Trophoblast cell (in vitro differentiated cells and primary cell): ENCODE data around the gene FCRL6.

Source experiments
- DNase-seq, 2 donors: peaks; one replicate each; pipeline ENCODE4 v3.0.0-alpha.2; 2016
- H2AFZ ChIP-seq: 2 replicates; pipeline ENCODE4 v1.6.1; 2013; ENCODE audit warnings: low read length, moderate library complexity, mild to moderate bottlenecking; ENCODE audit not compliant: insufficient read depth, poor library complexity
- H2AK5ac ChIP-seq: 2 replicates; pipeline ENCODE4 v1.6.1; 2013; ENCODE audit warnings: mild to moderate bottlenecking, low read length
- H2BK120ac ChIP-seq: 2 replicates; pipeline ENCODE4 v1.6.1; 2013; ENCODE audit warnings: low read length, mild to moderate bottlenecking, moderate library complexity; ENCODE audit not compliant: insufficient read depth, poor library complexity
- H2BK12ac ChIP-seq: 2 replicates; pipeline ENCODE4 v1.6.1; 2013; ENCODE audit warnings: mild to moderate bottlenecking, low read length, moderate library complexity
- H2BK5ac ChIP-seq: 2 replicates; pipeline ENCODE4 v1.6.1; 2013; ENCODE audit warnings: low read length, low read depth, moderate library complexity, mild to moderate bottlenecking; ENCODE audit not compliant: poor library complexity
- H3K14ac ChIP-seq: 2 replicates; pipeline ENCODE4 v1.6.1; 2013; ENCODE audit warnings: mild to moderate bottlenecking, low read length
- H3K18ac ChIP-seq: 2 replicates; pipeline ENCODE4 v1.6.1; 2013; ENCODE audit warnings: mild to moderate bottlenecking, low read length
- H3K23ac ChIP-seq: 2 replicates; pipeline ENCODE4 v1.6.1; 2013; ENCODE audit warnings: low read length
- H3K27ac ChIP-seq: 2 replicates; pipeline ENCODE4 v1.5.1; 2013; ENCODE audit warnings: low read depth, mild to moderate bottlenecking, inconsistent platforms, low read length, moderate library complexity
- H3K27me3 ChIP-seq: 2 replicates; pipeline ENCODE4 v1.6.1; 2013; ENCODE audit warnings: inconsistent platforms, mild to moderate bottlenecking, low read length, moderate library complexity; ENCODE audit not compliant: insufficient read depth
- H3K36me3 ChIP-seq, 2 experiments: 1 replicate in 1 of 2; 2 replicates in 1 of 2; pipeline ENCODE4 v1.6.1; 2013; ENCODE audit warnings: low read length in 2 of 2, mild to moderate bottlenecking in 2 of 2, moderate library complexity in 1 of 2; ENCODE audit not compliant: insufficient read depth in 2 of 2, control insufficient read depth in 1 of 2
- H3K4ac ChIP-seq: 2 replicates; pipeline ENCODE4 v1.6.1; 2013; ENCODE audit warnings: low read depth, mild to moderate bottlenecking, low read length, moderate library complexity
- H3K4me1 ChIP-seq, 2 experiments: 1 replicate in 1 of 2; 2 replicates in 1 of 2; pipeline ENCODE4 v1.6.1; 2013; ENCODE audit warnings: low read length in 2 of 2, mild to moderate bottlenecking in 2 of 2, moderate library complexity in 1 of 2; ENCODE audit not compliant: insufficient read depth in 2 of 2, control insufficient read depth in 1 of 2
- H3K4me2 ChIP-seq: 2 replicates; pipeline ENCODE4 v1.6.1; 2013; ENCODE audit warnings: inconsistent platforms, mild to moderate bottlenecking, low read length, moderate library complexity
- H3K4me3 ChIP-seq: 2 replicates; pipeline ENCODE4 v1.5.1; 2013; ENCODE audit warnings: mild to moderate bottlenecking, low read depth, low read length, inconsistent platforms
- H3K79me1 ChIP-seq: one replicate; pipeline ENCODE4 v1.6.1; 2013; ENCODE audit warnings: low read length
- H3K79me2 ChIP-seq: 2 replicates; pipeline ENCODE4 v1.6.1; 2013; ENCODE audit warnings: low read length, mild to moderate bottlenecking; ENCODE audit not compliant: control insufficient read depth, insufficient read depth, poor library complexity
- H3K9ac ChIP-seq: 2 replicates; pipeline ENCODE4 v1.6.1; 2013; ENCODE audit warnings: mild to moderate bottlenecking, low read length
- H3K9me3 ChIP-seq: 2 replicates; pipeline ENCODE4 v1.6.1; 2013; ENCODE audit warnings: low read depth, mild to moderate bottlenecking, control low read depth, inconsistent platforms, low read length; ENCODE audit not compliant: insufficient read depth
- H4K12ac ChIP-seq: 2 replicates; pipeline ENCODE4 v1.6.1; 2013; ENCODE audit warnings: low read depth, mild to moderate bottlenecking, low read length, moderate library complexity
- H4K8ac ChIP-seq: 2 replicates; pipeline ENCODE4 v1.6.1; 2013; ENCODE audit warnings: low read depth, mild to moderate bottlenecking, low read length, moderate library complexity
- H4K91ac ChIP-seq: one replicate; pipeline ENCODE4 v1.6.1; 2013; ENCODE audit warnings: low read depth, mild to moderate bottlenecking, low read length, moderate library complexity
- WGBS: extraction: QIAGEN DNeasy Blood & Tissue Kit; methylation state at CpG from one replicate; pipeline ENCODE4 v1.1.7; 2013; ENCODE audit warnings: missing lambda C conversion rate; ENCODE audit not compliant: insufficient read length, insufficient coverage; ENCODE audit errors: extremely low coverage; 5-methylcytosine and 5-hydroxymethylcytosine counted together

FCRL6 gene

DNA sequence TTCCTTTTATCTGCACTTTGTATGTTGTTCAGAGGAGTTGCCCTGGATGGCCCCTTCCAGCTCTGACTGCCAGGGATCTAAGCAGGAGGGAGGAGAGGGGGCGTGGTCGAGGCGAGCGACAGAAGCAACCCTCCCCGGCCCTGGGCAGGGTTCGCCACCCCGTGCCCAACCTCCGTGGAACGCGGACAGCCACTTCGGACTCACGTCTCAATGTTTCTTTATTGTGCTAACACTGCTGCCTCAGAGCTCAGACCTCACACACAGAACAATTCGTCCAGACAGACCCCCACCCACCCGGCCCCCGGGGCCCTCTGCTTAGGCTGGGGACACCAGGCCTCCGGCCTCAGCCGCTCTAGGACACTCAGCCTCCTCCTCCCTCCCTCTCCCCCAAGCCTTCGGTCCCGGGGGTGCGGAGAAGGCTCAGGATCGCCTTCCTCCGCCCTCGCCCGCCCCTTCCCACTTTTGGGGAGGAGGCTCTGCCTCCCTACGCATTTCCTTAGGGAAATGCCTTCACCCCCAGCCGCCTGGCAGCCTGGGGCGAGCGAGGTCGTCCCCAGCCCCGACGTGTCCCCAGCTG is 52.0 kb downstream of the FCRL6 start:
- Histone ChIP-seq H3K79me1 (no peaks in the 10 kb centered on the region), H4K12ac (no peak overlapping the region), H3K9ac (no peak overlapping the region), H4K8ac (no peak overlapping the region), H3K18ac (no peak overlapping the region), H3K23ac (no peak overlapping the region), H3K4me1 (peaks cover 8 to 9% of the 10 kb centered on the region in 2 experiments), H3K27ac (no peak overlapping the region), H3K4ac (no peak overlapping the region), H3K27me3 (peaks cover 20% of the 10 kb centered on the region), H2BK5ac (no peak overlapping the region), H2BK120ac (no peak overlapping the region), H3K36me3 (no peaks in the 10 kb centered on the region), H2AK5ac (no peak overlapping the region), H2BK12ac (no peak overlapping the region), H3K4me3 (peak overlapping the region; percentile 67), H3K9me3 (peaks cover 5% of the 10 kb centered on the region), H3K79me2 (no peaks in the 10 kb centered on the region), H4K91ac (no peak overlapping the region), H3K4me2 (peak overlapping the region; percentile 83), H3K14ac (no peak overlapping the region), H2AFZ (peak overlapping the region; percentile 55)
- no CpG with 5 or more reads among the region's 31 CpGs for WGBS
- DNase-seq = no peak

DNA sequence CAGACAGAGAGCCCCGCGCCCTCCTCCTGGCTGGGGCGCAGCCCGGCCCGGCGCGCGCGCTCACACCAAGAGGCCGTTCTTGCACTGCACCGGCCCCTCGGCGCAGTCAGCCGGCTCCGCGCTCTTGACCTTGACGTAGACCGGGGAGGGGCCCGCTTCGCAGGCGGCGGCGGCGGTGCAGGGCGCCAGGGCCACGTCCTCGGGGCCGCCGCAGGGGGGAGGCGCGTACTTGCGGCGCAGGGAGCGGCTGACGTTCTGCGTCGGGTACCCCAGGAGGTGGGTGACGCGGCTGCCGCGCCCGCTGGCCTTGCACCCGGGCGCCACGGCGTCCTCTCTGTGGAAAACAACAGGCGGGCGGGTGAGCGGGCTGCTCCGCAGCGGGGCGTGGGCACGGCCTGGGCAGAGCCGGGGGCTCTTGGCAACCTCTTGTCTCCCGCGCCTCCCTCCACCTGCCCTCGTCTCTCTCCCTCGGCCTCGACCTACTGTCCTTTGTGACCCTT is 52.6 kb downstream of the FCRL6 start:
- WGBS = no CpG with 5 or more reads among the region's 59 CpGs

DNA sequence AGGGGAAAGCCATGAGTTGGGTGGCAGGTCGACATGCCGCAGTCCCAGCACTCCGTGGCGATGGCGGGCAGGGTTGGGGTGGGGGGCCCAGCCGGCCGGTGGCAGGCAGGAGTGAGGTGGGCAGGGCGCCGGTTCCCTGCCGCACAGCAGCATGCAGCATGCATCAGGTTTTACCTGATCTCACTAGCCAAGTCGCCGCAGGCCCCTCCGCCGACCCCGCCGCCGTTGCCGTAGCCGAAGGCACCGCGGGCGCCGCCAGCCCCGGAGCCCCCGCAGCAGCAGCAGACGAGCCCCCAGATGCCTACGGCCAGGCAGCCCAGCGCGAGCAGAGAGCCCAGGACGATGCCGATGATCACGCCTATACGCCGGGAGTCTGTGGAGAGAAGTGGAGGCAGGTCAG is 53.5 kb downstream of the FCRL6 start:
- H3K14ac ChIP-seq = no peak overlapping the region
- no peak overlapping the region for H3K4me3 ChIP-seq
- no peak overlapping the region for H3K4me2 ChIP-seq
- H3K4me1 ChIP-seq = peaks cover 8 to 9% of the 10 kb centered on the region in 2 experiments
- no peak overlapping the region for H3K4ac ChIP-seq
- no peaks in the 10 kb centered on the region for H3K79me1 ChIP-seq
- no peak overlapping the region for H2BK120ac ChIP-seq
- no peak overlapping the region for H2AFZ ChIP-seq
- H4K91ac ChIP-seq = no peak overlapping the region
- no peak for DNase-seq
- H3K18ac ChIP-seq = no peak overlapping the region
- H2BK5ac ChIP-seq = no peak overlapping the region
- peaks cover 5% of the 10 kb centered on the region for H3K9me3 ChIP-seq
- H3K23ac ChIP-seq = no peak overlapping the region
- no peaks in the 10 kb centered on the region for H3K36me3 ChIP-seq
- no peak overlapping the region for H2AK5ac ChIP-seq
- H3K27me3 ChIP-seq = peaks cover 20% of the 10 kb centered on the region
- H2BK12ac ChIP-seq = no peak overlapping the region
- no peak overlapping the region for H3K27ac ChIP-seq
- no peak overlapping the region for H3K9ac ChIP-seq
- WGBS = no CpG with 5 or more reads among the region's 34 CpGs
- no peak overlapping the region for H4K12ac ChIP-seq
- H3K79me2 ChIP-seq = no peaks in the 10 kb centered on the region
- no peak overlapping the region for H4K8ac ChIP-seq

More for the DNA sequence above, 52.6 kb downstream of the FCRL6 start:
- no peaks in the 10 kb centered on the region for H3K36me3 ChIP-seq
- no peak overlapping the region for H3K18ac ChIP-seq
- H2AFZ ChIP-seq = peak overlapping the region; percentile 27
- no peaks in the 10 kb centered on the region for H3K79me1 ChIP-seq
- H3K27ac ChIP-seq = no peak overlapping the region
- H4K8ac ChIP-seq = no peak overlapping the region
- H3K14ac ChIP-seq = no peak overlapping the region
- no peak overlapping the region for H4K91ac ChIP-seq
- H3K4me1 ChIP-seq = peaks cover 8 to 9% of the 10 kb centered on the region in 2 experiments
- H3K4ac ChIP-seq = no peak overlapping the region
- H2BK120ac ChIP-seq = no peak overlapping the region
- H2BK5ac ChIP-seq = no peak overlapping the region
- peaks cover 5% of the 10 kb centered on the region for H3K9me3 ChIP-seq
- no peak overlapping the region for H3K9ac ChIP-seq
- no peak overlapping the region for H2AK5ac ChIP-seq
- no peaks in the 10 kb centered on the region for H3K79me2 ChIP-seq
- peaks cover 20% of the 10 kb centered on the region for H3K27me3 ChIP-seq
- no peak overlapping the region for H4K12ac ChIP-seq
- no peak overlapping the region for H3K23ac ChIP-seq
- DNase-seq = peak; percentile 52 to 64
- peak overlapping the region; percentile 83 for H3K4me2 ChIP-seq
- H2BK12ac ChIP-seq = no peak overlapping the region
- H3K4me3 ChIP-seq = peak overlapping the region; percentile 67

DNA sequence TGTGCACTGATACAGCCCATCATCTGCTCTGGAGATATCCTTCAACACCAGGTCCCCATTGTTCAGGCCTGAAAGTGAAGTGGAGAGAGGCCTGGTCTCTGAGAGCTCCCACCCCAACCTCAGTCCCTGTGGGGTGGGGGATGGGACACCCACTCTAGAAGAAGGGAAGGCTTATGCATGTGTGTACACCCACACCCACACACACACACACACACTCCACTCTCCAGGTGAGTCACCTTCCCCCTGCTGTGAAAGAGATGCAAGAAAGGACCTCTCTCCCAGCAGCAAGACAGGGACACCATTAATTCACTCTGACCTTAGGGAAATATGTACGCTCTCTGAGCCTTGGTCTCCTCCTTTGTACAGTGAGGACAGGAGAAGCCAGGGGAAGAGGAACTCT is 54.4 kb downstream of the FCRL6 start:
- no peak overlapping the region for H3K4ac ChIP-seq
- H3K79me1 ChIP-seq = no peaks in the 10 kb centered on the region
- no peaks in the 10 kb centered on the region for H3K79me2 ChIP-seq
- no peak overlapping the region for H3K4me3 ChIP-seq
- DNase-seq = no peak
- no peak overlapping the region for H2BK12ac ChIP-seq
- peaks cover 8 to 9% of the 10 kb centered on the region in 2 experiments for H3K4me1 ChIP-seq
- H3K27me3 ChIP-seq = peaks cover 20% of the 10 kb centered on the region
- H3K9ac ChIP-seq = no peak overlapping the region
- H3K27ac ChIP-seq = no peak overlapping the region
- H2AFZ ChIP-seq = no peak overlapping the region
- WGBS = no CpG with 5 or more reads among the region's 1 CpG
- no peak overlapping the region for H4K12ac ChIP-seq
- no peak overlapping the region for H4K91ac ChIP-seq
- H2BK120ac ChIP-seq = no peak overlapping the region
- H3K23ac ChIP-seq = no peak overlapping the region
- H3K4me2 ChIP-seq = no peak overlapping the region
- no peak overlapping the region for H2BK5ac ChIP-seq
- no peak overlapping the region for H3K18ac ChIP-seq
- H4K8ac ChIP-seq = no peak overlapping the region
- H3K9me3 ChIP-seq = peaks cover 5% of the 10 kb centered on the region
- H3K36me3 ChIP-seq = no peaks in the 10 kb centered on the region
- H2AK5ac ChIP-seq = no peak overlapping the region
- no peak overlapping the region for H3K14ac ChIP-seq
